HT-29 (cell line): ENCODE results near the gene MIPEP. TPM values are rescaled to one million over a fixed set of nuclear protein-coding genes. Genes with fewer than 3 reads are reported as not detected.
A peak's percentile ranks its signal among the peaks of the same experiment; 100 is the strongest.
"Not testable (repeated sequence)": the region's sequence is repeated elsewhere in the genome, so short reads cannot be mapped to it uniquely, and the experiment has no call there.

Experiments
- DNase-seq: peaks from one replicate; pipeline ENCODE4 v3.0.0-alpha.2; 2015; ENCODE audit warnings: low spot score
- total RNA-seq: library from RNA; depleted of rRNA; stranded (reverse); fragments of >200 nt; shearing (Covaris generic); gene quantifications from 2 replicates; pipeline ENCODE4 v1.2.3, GENCODE V29; 2014

Gene MIPEP
- total RNA-seq, 1 experiment from 2014 or later, result 33.1 TPM

GRCh38 chr13:23889615-23890607, 711 bp upstream of the MIPEP start:
- DNase-seq, result peak; percentile 27

- DNase-seq, result not testable (repeated sequence)
Observed at GRCh38 chr13:23884361-23884760, 4.8 kb downstream of the MIPEP start.

GRCh38 chr13:23883255-23883654, 5.9 kb downstream of the MIPEP start:
- DNase-seq, result no peak

GRCh38 chr13:23881402-23881800, 7.8 kb downstream of the MIPEP start:
- DNase-seq, result not testable (repeated sequence)

GRCh38 chr13:23880493-23881401, 8.5 kb downstream of the MIPEP start:
- not testable (repeated sequence) for DNase-seq

- DNase-seq, result no peak
Observed at GRCh38 chr13:23877286-23877685, 11.9 kb downstream of the MIPEP start.

- DNase-seq, result peak; percentile 62
Observed at GRCh38 chr13:23876265-23876664, 12.9 kb downstream of the MIPEP start.

GRCh38 chr13:23871616-23872220, 17.5 kb downstream of the MIPEP start:
- peak; percentile 78 for DNase-seq

- DNase-seq, result no peak
Observed at GRCh38 chr13:23870356-23871140, 18.7 kb downstream of the MIPEP start.

- no peak for DNase-seq
Observed at GRCh38 chr13:23868521-23868920, 20.7 kb downstream of the MIPEP start.

GRCh38 chr13:23867027-23867491, 22.1 kb downstream of the MIPEP start:
- DNase-seq, result no peak

GRCh38 chr13:23866420-23867026, 22.7 kb downstream of the MIPEP start:
- no peak for DNase-seq

GRCh38 chr13:23865906-23866305, 23.3 kb downstream of the MIPEP start:
- no peak for DNase-seq

- no peak for DNase-seq
Observed at GRCh38 chr13:23865026-23865425, 24.2 kb downstream of the MIPEP start.

GRCh38 chr13:23861310-23861709, 27.9 kb downstream of the MIPEP start:
- no peak for DNase-seq

GRCh38 chr13:23859904-23860303, 29.3 kb downstream of the MIPEP start:
- no peak for DNase-seq

- DNase-seq, result no peak
Observed at GRCh38 chr13:23859455-23859854, 29.7 kb downstream of the MIPEP start.

- no peak for DNase-seq
Observed at GRCh38 chr13:23858546-23858945, 30.7 kb downstream of the MIPEP start.

GRCh38 chr13:23856008-23856750, 33.0 kb downstream of the MIPEP start:
- DNase-seq, result no peak

GRCh38 chr13:23855360-23855759, 33.8 kb downstream of the MIPEP start:
- no peak for DNase-seq
